K562 (cell line): ENCODE results near the gene BCL10. TPM values are rescaled to one million over a fixed set of nuclear protein-coding genes. Genes with fewer than 3 reads are reported as not detected.

ENCODE experiments used
- ATAC-seq: fragments of 200-7000 bp; cut with Tn5 transposase; 3 replicates; pipeline ENCODE4 v1.9.1; 2020; ENCODE audit warnings: moderate library complexity
- BruUV-seq: library from RNA; stranded (reverse); fragments of 400-500 nt; replicated peaks from 2 replicates; lab custom pipeline; 2021; lab: Mats Ljungman, UMichigan
- CTCF ChIA-PET: fragments of 300-600 bp; formaldehyde crosslinking; extraction: SDS; loops from one replicate; lab custom pipeline; 2021; ENCODE audit warnings: low intra/inter-chr PET ratio; lab: Yijun Ruan, JAX
- POLR2A ChIA-PET: fragments of 300-600, 350-650 bp; sonication (Branson Sonifier 250); formaldehyde crosslinking; extraction: SDS; loops from one replicate; lab custom pipeline; 2021; ENCODE audit warnings: antibody characterized with exemption, inconsistent platforms; lab: Yijun Ruan, JAX
- DNase-seq, 4 experiments: peaks; one replicate each; pipeline versions ENCODE4 v3.0.0 to v3.0.0-alpha.2; 2011 to 2018; ENCODE audit warnings: low spot score in 3 of 4, mixed read lengths in 3 of 4; ENCODE audit errors: extremely low read depth in 1 of 4
- FAIRE-seq: peaks from 2 replicates; lab custom pipeline; 2011; peaks lifted over from hg19 to GRCh38; lab: Jason Lieb, UNC
- H2AFZ ChIP-seq: 2 replicates; pipeline ENCODE4 v1.6.0; 2011; ENCODE audit warnings: low read depth, low read length, control low read depth, inconsistent platforms
- H3K27ac ChIP-seq: fragments of 200-600 bp; 3 replicates; pipeline ENCODE4 v1.8.0; 2011; ENCODE audit warnings: low read depth, mild to moderate bottlenecking, control low read depth, inconsistent platforms, low read length, moderate library complexity, mixed read lengths; ENCODE audit errors: extremely low read depth
- H3K27me3 ChIP-seq, 2 experiments: fragments of 300-600 bp in 1 of 2; 2 replicates in 1 of 2; 3 replicates in 1 of 2; pipeline versions ENCODE4 v1.6.0 to v1.8.0; 2011; ENCODE audit warnings: inconsistent platforms in 2 of 2, low read length in 2 of 2, mild to moderate bottlenecking in 1 of 2, mixed read lengths in 1 of 2, moderate library complexity in 1 of 2; ENCODE audit not compliant: control insufficient read depth in 2 of 2, insufficient read depth in 2 of 2
- H3K36me3 ChIP-seq: fragments of 300-600 bp; 3 replicates; pipeline ENCODE4 v1.8.0; 2011; ENCODE audit warnings: mild to moderate bottlenecking, low read length, inconsistent platforms; ENCODE audit not compliant: control insufficient read depth, insufficient read depth
- H3K4me1 ChIP-seq, 2 experiments: fragments of 200-600 bp in 1 of 2; replicated peaks in 1 of 2; 2 replicates in 1 of 2; 3 replicates in 1 of 2; pipeline versions ENCODE4 v1.5.1 to v1.8.0; 2011; ENCODE audit warnings: inconsistent platforms in 2 of 2, low read length in 2 of 2, mild to moderate bottlenecking in 1 of 2, mixed read lengths in 1 of 2, moderate library complexity in 1 of 2; ENCODE audit not compliant: control insufficient read depth in 2 of 2, insufficient read depth in 2 of 2
- H3K4me2 ChIP-seq: 2 replicates; pipeline ENCODE4 v1.6.1; 2011; ENCODE audit warnings: low read length, control low read depth, inconsistent platforms, mixed read lengths; ENCODE audit not compliant: insufficient read depth
- H3K4me3 ChIP-seq: fragments of 200-600 bp; sonication (generic), shearing (Covaris generic); 2 replicates; pipeline ENCODE4 v1.5.1; 2016; ENCODE audit warnings: control low read depth, inconsistent platforms
- H3K79me2 ChIP-seq: fragments of 200-600 bp; 3 replicates; pipeline ENCODE4 v1.8.0; 2011; ENCODE audit warnings: low read length, inconsistent platforms; ENCODE audit not compliant: control insufficient read depth, insufficient read depth
- H3K9ac ChIP-seq, 2 experiments: 2 replicates each; pipeline versions ENCODE4 v1.6.0 to v1.6.1; 2011; ENCODE audit warnings: low read depth in 2 of 2, low read length in 2 of 2, control low read depth in 1 of 2, inconsistent platforms in 1 of 2, mild to moderate bottlenecking in 1 of 2, mixed read lengths in 1 of 2; ENCODE audit not compliant: insufficient read depth in 1 of 2
- H3K9me1 ChIP-seq: one replicate; pipeline ENCODE4 v1.6.0; 2011; ENCODE audit warnings: inconsistent platforms, mild to moderate bottlenecking, low read length, moderate library complexity; ENCODE audit not compliant: control insufficient read depth, insufficient read depth
- H3K9me3 ChIP-seq: replicated peaks from 2 replicates; pipeline ENCODE4 v1.5.1; 2011; ENCODE audit warnings: low read depth, low read length, inconsistent platforms; ENCODE audit not compliant: control insufficient read depth, insufficient read depth
- H4K20me1 ChIP-seq: replicated peaks from 2 replicates; pipeline ENCODE4 v1.6.1; 2011; ENCODE audit warnings: low read length, inconsistent platforms, mixed read lengths; ENCODE audit not compliant: control insufficient read depth, insufficient read depth
- BMI1 ChIP-seq: fragments of 150-350 bp; IDR thresholded peaks from 2 replicates; pipeline ENCODE4 v1.6.1; 2014; ENCODE audit warnings: low read length
- ELF4 ChIP-seq: fragments of 450-650 bp; formaldehyde crosslinking; IDR thresholded peaks from 2 replicates; pipeline ENCODE4 v1.4.0; 2022; ENCODE audit warnings: missing genetic modification characterization
- POLR2H ChIP-seq: IDR thresholded peaks from 2 replicates; pipeline ENCODE4 v1.6.1; 2016; ENCODE audit warnings: missing genetic modification characterization, low read depth, mild to moderate bottlenecking, control low read depth, missing compliant biosample characterization, moderate library complexity
- SLC30A9 ChIP-seq: fragments of 250-450 bp; sonication (Bioruptor Pico); IDR thresholded peaks from 2 replicates; pipeline ENCODE4 v1.8.0; 2022; ENCODE audit warnings: mild to moderate bottlenecking, moderate library complexity
- SPI1 ChIP-seq: IDR thresholded peaks from 2 replicates; pipeline ENCODE4 v1.6.1; 2011; ENCODE audit warnings: low read depth, low read length, control low read depth, borderline replicate concordance
- ZKSCAN8 ChIP-seq: fragments of 200-800 bp; sonication (Bioruptor generic); IDR thresholded peaks from 2 replicates; pipeline ENCODE4 v1.6.1; 2016; ENCODE audit warnings: missing genetic modification characterization, missing compliant biosample characterization
- ZNF316 ChIP-seq: fragments of 450-650 bp; IDR thresholded peaks from 2 replicates; pipeline ENCODE4 v1.6.1; 2016
- WGBS: fragments of 100-300 bp; shearing (Covaris generic); methylation state at CpG from one replicate; pipeline ENCODE4 v1.1.6; 2016; ENCODE audit warnings: low coverage, mixed read lengths; ENCODE audit not compliant: insufficient coverage; ENCODE audit errors: missing lambda C conversion rate; 5-methylcytosine and 5-hydroxymethylcytosine counted together
- in situ Hi-C: fragments of 300-500 bp; cut with MboI; formaldehyde crosslinking; loops from 4 replicates; pipeline ENCODE4 v1.15.0; 2018; ENCODE audit warnings: inconsistent platforms, mixed read lengths
- intact Hi-C: fragments of 100-400 bp; cut with micrococcal nuclease; formaldehyde crosslinking; loops from 2 replicates; pipeline ENCODE4 v1.14.2; 2022
- polyA plus RNA-seq, 8 experiments: library from polyadenylated mRNA; depleted of rRNA in 4 of 8; stranded (reverse) in 5 of 8; unstranded in 3 of 8; fragments of >200 nt; fragmentation: Nextera tagmentation in 2 of 8; fragmentation: Illumina TruSeq in 1 of 8; extraction: Ambion mirVana in 2 of 8; extraction: Trizol in 1 of 8; gene quantifications; 2 replicates each; pipeline versions ENCODE4 v1.2.1 to v1.2.3, GENCODE V29; 2011 to 2014; ENCODE audit warnings: inconsistent platforms in 1 of 8, missing spikeins in 1 of 8
- total RNA-seq, 7 experiments: library from RNA; depleted of rRNA in 6 of 7; stranded (reverse); fragments of >200 nt in 6 of 7; fragmentation: Illumina TruSeq in 2 of 7; extraction: Trizol in 2 of 7; gene quantifications; 2 replicates each; pipeline versions ENCODE4 v1.2.1 to v1.2.3, GENCODE V29; 2011 to 2021; ENCODE audit warnings: low replicate concordance in 1 of 7

The BCL10 gene
- total and polyA plus RNA-seq, 9 of the 15 experiments (the other 6 are each of a cell fraction or from before 2014, with no cell fraction given), result 8.0 to 19.4 (median 12.3) TPM

GRCh38 chr1:85313888-85314696 is 37.7 kb upstream of the BCL10 start:
- ChIA-PET CTCF (no interaction called here), POLR2A (no interaction called here)
- no peaks in the 10 kb centered on the region for H3K9me1 ChIP-seq
- H3K4me2 ChIP-seq, result no peak overlapping the region
- FAIRE-seq (no peak), DNase-seq (no peak), ATAC-seq (no peak)
- no peaks in the 10 kb centered on the region for H3K4me1 ChIP-seq
- WGBS, result 0% methylated on average over 3 of the region's 3 CpGs
- H3K4me3 ChIP-seq, result no peak overlapping the region
- H3K36me3 ChIP-seq, result no peaks in the 10 kb centered on the region
- peaks cover 7 to 15% of the 10 kb centered on the region in 2 experiments; a peak in 2 of 5 replicates for H3K27me3 ChIP-seq
- in situ Hi-C loops (no loop called here), intact Hi-C loops (no loop called here)
- no peak for TF ChIP-seq ELF4 (CRISPR knock-in tag)
- TF ChIP-seq POLR2H (tag), result no peak
- no peak overlapping the region for H3K27ac ChIP-seq
- H4K20me1 ChIP-seq, result no peaks in the 10 kb centered on the region
- H3K9me3 ChIP-seq, result no peaks in the 10 kb centered on the region
- no peaks in the 10 kb centered on the region for H3K79me2 ChIP-seq
- no peak overlapping the region for H2AFZ ChIP-seq
- H3K9ac ChIP-seq, result no peak overlapping the region
- no TSS peak for BruUV-seq

DNA sequence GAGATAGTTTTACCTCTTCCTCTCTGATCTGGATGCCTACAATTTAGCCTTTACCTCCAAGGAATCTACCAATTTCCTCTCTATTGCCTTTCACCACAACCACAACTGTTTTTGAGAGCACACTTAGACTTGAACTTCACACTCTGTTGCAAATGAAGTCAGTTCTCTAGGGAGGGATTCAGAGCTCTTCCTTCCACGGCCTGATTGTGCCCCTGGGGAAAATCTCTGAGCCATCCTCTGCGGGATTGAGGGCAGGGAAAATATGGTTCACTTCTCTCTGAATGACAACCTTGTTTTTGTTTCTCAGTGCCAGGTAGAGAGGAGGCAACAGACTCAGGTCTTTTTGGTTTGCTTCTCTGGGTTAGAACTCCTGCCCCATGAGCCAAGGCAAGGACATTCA is 35.4 kb upstream of the BCL10 start:
- Histone ChIP-seq H3K79me2 (no peaks in the 10 kb centered on the region), H3K9me3 (no peaks in the 10 kb centered on the region)
- no TSS peak for BruUV-seq
- ATAC-seq, result no peak
- no peak for DNase-seq
- POLR2A ChIA-PET, result no interaction called here
- TF ChIP-seq BMI1 (no peak), SLC30A9 (CRISPR knock-in tag) (no peak), ZNF316 (no peak), ZKSCAN8 (CRISPR knock-in tag) (no peak), SPI1 (no peak)
- TF ChIP-seq, all 486 proteins: peak for 0
- 0% methylated on average over 2 of the region's 2 CpGs for WGBS
- no peaks in the 10 kb centered on the region for H3K36me3 ChIP-seq
- H3K27ac ChIP-seq, result no peak overlapping the region
- in situ Hi-C loops, result no loop called here
- intact Hi-C loops, result no loop called here
- no peaks in the 10 kb centered on the region for H3K9me1 ChIP-seq
- H3K4me2 ChIP-seq, result no peak overlapping the region
- H3K9ac ChIP-seq, result no peak overlapping the region
- H3K27me3 ChIP-seq, result peaks cover 4 to 13% of the 10 kb centered on the region in 2 experiments; a peak in 2 of 5 replicates
- no peak overlapping the region for H3K4me3 ChIP-seq
- no peaks in the 10 kb centered on the region for H3K4me1 ChIP-seq
- no peak for FAIRE-seq
- no peak overlapping the region for H2AFZ ChIP-seq
- no peaks in the 10 kb centered on the region for H4K20me1 ChIP-seq
- CTCF ChIA-PET, result no interaction called here
